Endothelial cell of hepatic sinusoid (primary cell): ENCODE measurements around the gene ADIPOR2.

Source experiments
- in situ Hi-C: cut with HindIII; loops from 2 replicates; pipeline ENCODE4 v1.10.0; 2017; ENCODE audit warnings: low sequenced_read_pairs

Gene ADIPOR2

GRCh38 chr12:1767407-1768090, 76.7 kb downstream of the ADIPOR2 start:
- in situ Hi-C loops = no loop called here

GRCh38 chr12:1768615-1769014, 77.7 kb downstream of the ADIPOR2 start:
- in situ Hi-C loops = no loop called here

DNA sequence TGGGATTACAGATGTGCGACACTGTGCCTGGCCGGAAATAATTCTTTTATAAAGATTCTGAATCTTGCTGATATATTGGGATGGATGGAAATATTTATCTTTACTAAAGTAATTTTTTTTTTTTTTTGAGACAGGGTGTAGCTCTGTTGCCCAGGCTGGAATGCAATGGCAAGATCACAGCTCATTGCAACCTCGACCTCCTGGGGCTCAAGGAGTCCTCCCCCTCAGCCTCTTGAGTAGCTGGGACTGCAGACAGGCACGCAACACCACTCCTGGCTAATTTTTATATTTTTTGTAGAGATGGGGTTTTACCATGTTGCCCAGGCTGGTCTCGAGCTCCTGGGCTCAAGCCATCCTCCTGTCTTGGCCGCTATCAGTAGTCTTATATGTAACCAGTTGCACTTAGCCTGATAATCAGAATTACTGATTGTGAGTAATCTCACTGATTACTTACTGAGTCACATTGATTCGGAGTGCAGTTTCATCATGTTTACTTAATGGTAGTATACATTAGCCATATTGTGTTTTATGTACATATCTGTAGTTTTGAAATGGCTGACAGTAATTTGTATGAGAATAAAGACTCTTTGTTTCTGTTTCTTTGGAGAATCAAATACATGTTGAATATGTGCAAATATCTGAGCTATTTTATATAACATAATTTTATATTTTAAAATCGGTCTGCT, 79.1 kb downstream of the ADIPOR2 start:
- in situ Hi-C loops = no loop called here

- in situ Hi-C loops = no loop called here
These were observed 83.2 kb downstream of the ADIPOR2 start for GRCh38 chr12:1773937-1774655.

DNA sequence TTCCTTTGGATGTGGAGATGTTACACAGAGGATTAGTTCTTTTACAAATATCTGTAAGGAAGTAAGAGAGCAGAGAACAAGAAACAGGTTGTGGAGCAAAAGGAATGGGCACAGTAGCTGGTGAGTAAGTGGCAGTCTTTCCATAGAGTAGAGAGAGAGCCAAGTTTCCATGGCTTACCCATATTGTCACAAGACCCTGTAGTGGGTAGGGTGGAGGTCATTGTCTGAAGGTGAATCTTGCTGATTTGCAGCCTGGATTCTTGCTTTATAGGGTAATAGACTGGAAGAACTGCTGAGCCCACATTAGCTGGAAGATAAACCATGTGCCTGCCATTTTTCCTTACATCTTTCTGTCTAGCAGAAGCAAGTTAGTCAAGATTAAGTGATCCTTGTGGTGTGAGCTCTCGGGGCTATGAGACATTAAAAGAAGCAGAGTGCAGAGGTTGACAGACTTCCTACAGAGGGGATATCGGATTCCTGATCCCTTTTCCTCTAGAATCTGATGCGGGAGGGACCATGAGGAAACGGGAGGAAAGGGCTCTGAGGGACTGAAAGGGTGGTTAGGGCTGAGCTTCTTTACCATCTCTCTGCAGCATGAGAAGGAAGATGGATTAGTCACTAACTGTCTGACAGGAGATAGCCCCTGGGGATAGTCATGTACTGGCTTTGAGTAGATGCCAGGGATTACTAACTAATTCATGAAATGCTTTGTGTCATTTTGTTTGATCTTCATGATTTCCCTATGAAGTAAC, 85.5 kb downstream of the ADIPOR2 start:
- in situ Hi-C loops = no loop called here

DNA sequence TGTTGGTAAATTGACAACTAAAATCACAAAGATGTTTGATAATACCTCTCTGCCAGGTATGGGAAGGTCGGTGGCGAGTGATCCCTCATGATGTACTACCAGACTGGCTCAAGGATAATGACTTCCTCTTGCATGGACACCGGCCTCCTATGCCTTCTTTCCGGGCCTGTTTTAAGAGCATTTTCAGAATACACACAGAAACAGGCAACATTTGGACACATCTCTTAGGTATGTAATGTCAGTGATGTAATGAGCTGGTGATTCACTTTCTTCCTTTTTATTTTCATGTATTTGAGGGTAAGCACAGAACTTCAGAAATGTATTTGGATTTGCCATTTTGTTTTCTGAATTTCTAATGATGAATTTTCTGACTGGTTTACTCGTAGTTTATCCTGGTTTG, 86.9 kb downstream of the ADIPOR2 start:
- in situ Hi-C loops = no loop called here

GRCh38 chr12:1778911-1779310, 88.0 kb downstream of the ADIPOR2 start:
- in situ Hi-C loops = no loop called here

DNA sequence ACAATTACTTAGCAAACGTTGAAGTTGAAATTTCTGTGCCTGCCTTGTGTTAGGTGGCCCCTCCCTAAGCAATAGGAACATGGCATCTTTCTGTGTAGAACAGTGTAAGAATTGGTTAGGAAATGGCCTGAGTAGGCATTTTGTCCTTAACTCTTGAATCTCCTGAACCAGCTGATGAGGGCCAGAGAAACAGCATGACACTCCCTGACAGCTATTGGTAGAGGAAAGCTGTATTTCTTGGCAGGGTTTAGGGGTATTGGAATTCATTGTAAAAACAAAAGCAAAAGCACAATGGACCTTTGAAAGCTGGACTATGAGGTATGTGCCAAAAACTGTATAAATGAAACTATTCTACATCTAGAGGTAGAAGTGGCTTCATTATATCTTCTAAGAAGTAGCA, 88.9 kb downstream of the ADIPOR2 start:
- in situ Hi-C loops = no loop called here

DNA sequence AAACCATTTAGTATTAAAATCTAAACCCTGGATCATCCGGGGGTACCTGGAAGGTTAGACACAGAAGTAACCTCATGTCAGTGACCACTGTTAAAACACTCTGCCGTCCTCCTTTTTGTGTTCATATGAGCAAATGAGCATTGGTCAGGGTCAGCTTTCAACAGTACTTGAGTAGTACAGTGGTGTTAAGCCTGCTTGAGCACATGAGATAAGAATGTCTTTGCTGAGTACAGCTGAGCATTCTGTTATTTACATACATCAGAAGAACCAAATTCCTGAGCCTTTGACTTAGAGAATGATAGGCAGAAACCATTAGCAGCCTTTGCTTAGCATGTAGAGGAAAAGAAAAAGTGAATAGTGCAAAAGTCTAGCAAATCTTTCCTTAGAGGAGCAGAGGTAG, 90.9 kb downstream of the ADIPOR2 start:
- in situ Hi-C loops = no loop called here

DNA sequence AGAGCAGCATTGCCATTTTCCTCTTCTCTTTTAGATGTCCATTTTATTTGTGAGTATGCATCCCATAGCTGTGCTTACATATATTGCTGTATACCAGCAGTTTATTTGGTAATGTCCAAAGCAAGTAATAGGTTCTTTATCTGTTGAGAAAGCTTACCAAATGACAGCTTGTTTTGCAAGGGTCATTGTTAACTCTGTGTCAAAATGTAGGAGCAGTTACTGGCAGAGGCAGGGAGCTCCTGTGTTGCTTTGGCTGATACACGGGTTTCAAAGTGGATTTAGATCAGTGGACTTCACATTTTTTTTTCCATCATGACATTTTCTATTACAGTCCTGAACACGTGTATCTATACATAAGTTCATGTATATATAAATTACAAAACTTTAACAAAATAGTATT, 91.3 kb downstream of the ADIPOR2 start:
- in situ Hi-C loops = no loop called here

DNA sequence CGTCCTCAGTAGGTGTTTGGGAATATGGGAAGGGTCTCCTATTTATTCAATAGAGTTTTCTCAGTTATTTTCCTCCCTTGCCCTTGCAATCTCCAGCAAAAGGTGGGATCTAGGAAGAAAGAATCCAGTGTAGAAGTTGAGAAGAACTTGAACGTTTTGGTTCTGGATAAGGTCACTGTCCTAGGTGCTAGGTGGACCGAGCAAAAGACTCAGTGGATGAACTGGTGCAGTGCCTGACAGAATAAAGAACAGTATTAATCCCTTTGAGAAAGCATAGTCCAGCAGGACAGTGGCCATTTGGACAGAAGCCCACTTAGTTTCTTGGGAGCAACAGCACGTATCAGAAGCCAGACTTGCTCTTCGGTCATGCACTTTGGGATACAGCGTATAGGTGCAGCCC, 96.8 kb downstream of the ADIPOR2 start:
- in situ Hi-C loops = no loop called here

- in situ Hi-C loops = loop anchor here (5.0 kb wide), 1 partner anchor 143 kb away; no protein-coding TSS in a partner anchor
These were observed 99.6 kb downstream of the ADIPOR2 start for GRCh38 chr12:1790444-1790843.

- in situ Hi-C loops = loop anchor here (5.0 kb wide), 1 partner anchor 144 kb away; no protein-coding TSS in a partner anchor
These were observed 100.4 kb downstream of the ADIPOR2 start for GRCh38 chr12:1791104-1791841.

GRCh38 chr12:1792406-1792805, 101.5 kb downstream of the ADIPOR2 start:
- in situ Hi-C loops = loop anchor here (5.0 kb wide), 1 partner anchor 145 kb away; no protein-coding TSS in a partner anchor

DNA sequence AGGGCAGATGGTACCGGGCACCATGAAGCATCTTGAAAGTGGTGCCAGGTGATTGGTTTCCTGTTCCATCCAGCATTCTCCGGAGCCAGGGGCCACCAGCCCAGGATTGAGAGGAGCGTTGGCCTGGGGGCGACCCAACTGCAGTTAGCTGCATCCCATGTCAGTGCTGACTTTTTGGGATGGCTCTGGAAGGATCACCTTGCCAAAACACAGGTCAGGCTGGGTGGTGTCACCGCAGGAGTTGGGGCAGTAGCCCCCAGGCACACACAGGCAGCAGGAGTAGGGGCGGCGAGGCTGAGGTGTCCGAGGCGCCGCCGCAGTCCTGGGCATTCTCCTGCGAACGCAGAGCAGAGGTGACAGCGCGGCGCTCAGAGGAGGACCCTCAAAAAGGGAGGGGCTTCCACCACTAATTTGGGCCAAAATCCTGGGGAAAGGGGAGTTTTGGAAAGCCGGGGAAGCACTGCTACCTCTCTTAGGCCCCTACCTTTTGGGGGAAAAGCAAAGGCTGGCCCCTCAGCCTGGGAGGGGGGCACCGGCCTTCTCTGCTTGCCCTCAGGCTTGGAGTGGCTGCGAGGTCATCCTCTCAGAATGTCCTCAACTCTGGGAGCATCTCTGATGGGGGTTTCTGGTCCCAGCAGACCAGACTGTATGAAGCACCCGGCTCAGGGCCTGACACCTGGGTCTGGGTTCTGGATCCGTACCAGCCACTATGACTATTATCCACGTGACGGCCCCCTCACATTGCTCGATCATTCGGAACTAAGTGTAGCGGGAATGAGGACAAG, 102.7 kb downstream of the ADIPOR2 start:
- in situ Hi-C loops = loop anchor here (5.0 kb wide), 1 partner anchor 146 kb away; no protein-coding TSS in a partner anchor

DNA sequence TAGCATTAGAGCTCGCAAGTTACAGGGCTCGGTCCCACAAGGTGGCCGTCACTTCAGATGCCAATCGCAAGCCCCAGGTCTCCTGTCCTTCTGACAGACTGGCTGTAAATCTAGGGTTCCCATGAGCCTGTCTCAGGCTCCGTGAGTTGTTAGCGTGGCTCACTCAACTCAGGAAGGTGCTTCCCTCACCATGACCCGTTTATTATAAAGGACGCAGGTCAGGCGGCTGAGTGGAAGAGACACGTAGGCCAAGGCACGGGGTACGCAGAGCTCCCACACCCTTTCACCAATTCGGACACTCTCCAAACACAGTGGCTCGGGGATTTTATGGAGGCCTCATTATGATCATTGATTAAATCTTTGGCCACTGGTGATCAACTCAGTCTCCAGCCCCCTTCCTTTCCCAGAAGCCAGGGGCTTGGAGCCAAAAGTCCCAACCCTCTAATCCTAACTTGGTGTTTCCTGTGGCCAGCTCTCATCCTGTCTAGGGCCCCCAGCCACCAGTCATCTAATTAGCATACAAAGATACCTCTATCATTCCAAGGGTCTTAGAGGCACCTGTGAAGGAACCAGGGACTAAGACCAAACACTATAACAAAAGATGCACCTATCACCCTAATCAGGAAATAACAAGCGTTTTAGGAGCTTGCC, 103.7 kb downstream of the ADIPOR2 start:
- in situ Hi-C loops = loop anchor here (5.0 kb wide), 1 partner anchor 147 kb away; no protein-coding TSS in a partner anchor

GRCh38 chr12:1795221-1795784, 104.4 kb downstream of the ADIPOR2 start:
- in situ Hi-C loops = no loop called here

DNA sequence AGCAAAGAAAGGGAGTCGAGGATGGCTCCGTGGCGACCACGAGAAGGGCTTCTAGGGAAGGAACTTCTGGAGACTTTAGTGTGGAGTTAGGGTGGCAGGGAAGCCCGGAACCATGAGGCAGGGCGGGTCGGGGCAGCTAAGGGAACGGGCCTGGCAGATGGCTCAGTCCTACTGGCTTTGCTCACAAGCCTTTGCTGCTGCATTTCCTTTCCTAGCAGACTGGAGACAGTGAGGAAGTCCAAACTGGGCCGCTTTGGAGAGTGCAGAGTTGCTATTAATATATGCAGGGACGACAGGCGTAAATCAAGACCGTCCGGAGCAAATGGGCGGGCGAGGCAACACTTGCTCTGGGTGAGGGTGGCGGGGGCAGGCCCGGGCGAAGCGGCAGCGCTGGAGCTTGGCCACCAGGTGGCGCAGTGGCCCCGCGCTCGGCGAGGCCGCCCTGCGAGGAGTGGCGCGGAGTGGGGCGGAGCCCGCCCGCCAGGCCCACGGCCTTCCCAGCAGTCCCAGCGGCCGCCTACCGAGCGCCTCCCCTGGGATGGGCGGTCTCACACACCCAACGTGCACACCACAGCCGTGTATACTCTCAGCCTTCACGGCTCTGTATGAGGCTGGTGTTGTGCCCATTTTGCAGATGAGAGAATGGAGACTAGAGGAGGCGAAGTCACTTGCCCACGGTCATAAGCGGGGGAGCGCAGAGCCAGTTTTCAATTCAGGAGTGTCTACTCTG, 105.1 kb downstream of the ADIPOR2 start:
- in situ Hi-C loops = no loop called here
